ENCODE results near the gene CHCHD2.
A peak's percentile ranks its signal among the peaks of the same experiment; 100 is the strongest.
"Not testable (repeated sequence)": the region's sequence is repeated elsewhere in the genome, so short reads cannot be mapped to it uniquely, and the experiment has no call there.

Gene CHCHD2

GRCh38 chr7:56098187-56099008, 7.9 kb downstream of the CHCHD2 start:
- ATAC-seq (replicated peaks); H3K27me3 Mint-ChIP-seq; DNase-seq; H3K9me3 Mint-ChIP-seq; H3K27ac Mint-ChIP-seq; H3K4me3 Mint-ChIP-seq; H3K4me1 Mint-ChIP-seq: not testable (repeated sequence)
- peaks cover 15 to 32% of the 10 kb centered on the region in 2 donors for H3K36me3 Mint-ChIP-seq

- no peaks in the 10 kb centered on the region for H3K9me3 Mint-ChIP-seq
- H3K4me3 Mint-ChIP-seq, result no peak overlapping the region
- H3K27me3 Mint-ChIP-seq, result no peaks in the 10 kb centered on the region
- ATAC-seq (replicated peaks) (no peak), DNase-seq (no peak)
- H3K4me1 Mint-ChIP-seq, result peaks cover 4 to 8% of the 10 kb centered on the region in 2 donors
- no peak overlapping the region for H3K27ac Mint-ChIP-seq
- peaks cover 15 to 30% of the 10 kb centered on the region in 2 donors for H3K36me3 Mint-ChIP-seq
These were observed 8.6 kb downstream of the CHCHD2 start for GRCh38 chr7:56097700-56098099.

GRCh38 chr7:56092789-56093531, 13.3 kb downstream of the CHCHD2 start, which contains the start of gene PHKG1:
PHKG1 (minus strand) TSS chr7:56092952; CDS start chr7:56088941, 4,011 bp downstream.
- Mint-ChIP-seq H3K4me3 (no peak within 1 kb of the TSS), H3K27ac (peak within 1 kb of the TSS; percentile 54), H3K9me3 (no peaks in the 10 kb centered on the region), H3K27me3 (no peaks in the 10 kb centered on the region), H3K4me1 (peaks cover 0 to 5% of the 10 kb centered on the region in 2 donors), H3K36me3 (peaks cover 14 to 29% of the 10 kb centered on the region in 2 donors)
- no peak for DNase-seq
- peak in 1 of 2 donors; percentile 27 for ATAC-seq (replicated peaks)

DNA sequence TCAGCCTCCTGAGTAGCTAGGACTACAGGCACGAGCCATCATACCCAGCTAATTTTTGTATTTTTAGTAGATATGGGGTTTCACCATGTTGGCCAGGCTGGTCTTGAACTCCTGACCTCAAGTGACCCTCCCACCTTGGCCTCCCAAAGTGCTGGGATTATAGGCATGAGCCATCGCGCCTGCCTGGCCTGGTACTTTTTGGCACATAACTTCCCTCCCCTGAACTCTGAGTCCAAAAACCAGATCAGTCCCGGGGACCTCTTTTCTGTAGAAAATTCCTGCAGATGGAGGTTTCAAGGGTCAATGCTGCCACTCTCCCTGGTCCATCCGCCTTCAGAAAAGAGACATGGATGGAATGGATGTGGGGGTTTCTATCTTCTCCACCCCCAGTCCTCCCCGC, 13.9 kb downstream of the CHCHD2 start:
- not testable (repeated sequence) for H3K27me3 Mint-ChIP-seq; H3K27ac Mint-ChIP-seq; H3K4me1 Mint-ChIP-seq; DNase-seq; ATAC-seq (replicated peaks); H3K9me3 Mint-ChIP-seq; H3K4me3 Mint-ChIP-seq
- H3K36me3 Mint-ChIP-seq, result peaks cover 14 to 29% of the 10 kb centered on the region in 2 donors

- DNase-seq (no peak), ATAC-seq (replicated peaks) (no peak)
- Mint-ChIP-seq H3K4me1 (peaks cover 0 to 5% of the 10 kb centered on the region in 2 donors), H3K4me3 (no peak overlapping the region), H3K27ac (peak overlapping the region; percentile 54), H3K27me3 (no peaks in the 10 kb centered on the region), H3K9me3 (no peaks in the 10 kb centered on the region), H3K36me3 (peaks cover 14 to 29% of the 10 kb centered on the region in 2 donors)
These were observed 14.7 kb downstream of the CHCHD2 start for GRCh38 chr7:56091591-56091990.

DNA sequence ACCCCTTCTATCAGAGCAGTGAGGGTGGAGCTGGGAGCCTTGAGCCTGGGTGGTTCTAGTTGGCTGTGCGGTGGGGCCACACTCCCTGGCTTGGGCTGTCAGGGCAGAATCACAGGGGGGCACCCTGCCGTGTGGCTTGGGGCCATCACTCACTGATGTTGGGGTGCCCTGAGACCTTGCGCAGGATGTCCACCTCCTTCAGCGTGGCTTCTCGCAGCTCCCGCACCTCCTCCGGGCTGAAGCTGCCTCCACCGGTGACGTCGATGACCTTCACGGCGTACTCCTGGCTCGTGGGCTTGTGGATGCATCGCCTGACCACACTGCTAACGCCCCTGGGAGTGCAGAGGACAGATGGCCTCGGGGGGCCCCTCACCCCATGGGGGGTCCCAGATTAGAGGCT, 18.8 kb downstream of the CHCHD2 start:
- H3K27ac Mint-ChIP-seq, result no peak overlapping the region
- no peak for ATAC-seq (replicated peaks)
- H3K4me3 Mint-ChIP-seq, result no peak overlapping the region
- H3K4me1 Mint-ChIP-seq, result peaks cover 0 to 3% of the 10 kb centered on the region in 2 donors
- H3K27me3 Mint-ChIP-seq, result no peaks in the 10 kb centered on the region
- peaks cover 19 to 43% of the 10 kb centered on the region in 2 donors for H3K36me3 Mint-ChIP-seq
- no peak for DNase-seq
- H3K9me3 Mint-ChIP-seq, result no peaks in the 10 kb centered on the region

GRCh38 chr7:56086761-56087160, 19.5 kb downstream of the CHCHD2 start:
- Mint-ChIP-seq H3K4me1 (peaks cover 0 to 3% of the 10 kb centered on the region in 2 donors), H3K4me3 (no peak overlapping the region), H3K36me3 (peaks cover 26 to 46% of the 10 kb centered on the region in 2 donors)

GRCh38 chr7:56083150-56083785, 23.0 kb downstream of the CHCHD2 start:
- H3K27me3 Mint-ChIP-seq, result no peaks in the 10 kb centered on the region
- DNase-seq (no peak), ATAC-seq (replicated peaks) (peak; percentile 16 to 43)
- H3K27ac Mint-ChIP-seq, result peak overlapping the region; percentile 33
- peaks cover 43 to 54% of the 10 kb centered on the region in 2 donors for H3K36me3 Mint-ChIP-seq
- no peaks in the 10 kb centered on the region for H3K9me3 Mint-ChIP-seq
- H3K4me1 Mint-ChIP-seq, result peaks cover 0 to 5% of the 10 kb centered on the region in 2 donors
- no peak overlapping the region for H3K4me3 Mint-ChIP-seq

More at GRCh38 chr7:56086761-56087160, 19.5 kb downstream of the CHCHD2 start:
- H3K9me3 Mint-ChIP-seq, result no peaks in the 10 kb centered on the region
- DNase-seq (no peak), ATAC-seq (replicated peaks) (no peak)
- H3K27me3 Mint-ChIP-seq, result no peaks in the 10 kb centered on the region
- no peak overlapping the region for H3K27ac Mint-ChIP-seq

DNA sequence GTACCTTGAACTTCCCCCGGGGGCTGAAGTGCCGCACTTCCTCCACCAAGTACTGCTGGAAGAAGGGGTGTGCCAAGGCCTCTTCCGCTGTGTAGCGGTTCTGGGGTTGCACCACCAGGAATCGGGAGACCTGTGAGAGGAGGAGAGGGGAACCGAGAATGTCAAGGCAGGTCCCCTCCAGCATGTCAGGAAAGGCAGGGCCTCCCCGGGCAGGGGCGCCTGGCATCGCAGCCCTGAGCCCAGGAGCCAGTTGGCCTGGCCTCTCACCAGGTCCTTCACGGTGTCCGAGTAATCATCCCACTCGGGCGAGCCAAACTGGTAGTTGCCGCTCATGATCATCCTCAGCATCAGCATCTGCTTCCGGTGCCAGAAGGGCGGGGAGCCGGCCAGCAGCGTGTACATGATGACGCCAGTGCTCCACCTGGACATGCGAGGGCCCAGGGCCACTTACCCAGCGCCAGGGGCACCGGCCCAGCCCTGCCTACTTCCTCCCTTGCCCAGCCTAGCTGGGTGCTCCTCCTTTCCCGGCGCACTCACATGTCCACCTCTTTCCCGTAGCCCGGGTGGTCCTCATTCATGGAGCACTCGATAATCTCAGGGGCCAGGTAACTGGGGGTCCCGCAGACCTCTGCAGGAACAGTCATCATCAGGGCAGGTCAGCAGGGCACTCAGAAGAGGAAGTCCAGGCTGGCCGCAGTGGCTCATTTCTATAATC, 24.5 kb downstream of the CHCHD2 start:
- Mint-ChIP-seq H3K9me3 (no peaks in the 10 kb centered on the region), H3K27me3 (no peaks in the 10 kb centered on the region), H3K4me3 (no peak overlapping the region), H3K4me1 (peaks cover 0 to 5% of the 10 kb centered on the region in 2 donors), H3K27ac (peak overlapping the region; percentile 59), H3K36me3 (peaks cover 43 to 52% of the 10 kb centered on the region in 2 donors)
- DNase-seq (no peak), ATAC-seq (replicated peaks) (no peak)

GRCh38 chr7:56080726-56081435, 25.4 kb downstream of the CHCHD2 start:
- H3K27me3 Mint-ChIP-seq; DNase-seq; H3K9me3 Mint-ChIP-seq; H3K4me1 Mint-ChIP-seq; ATAC-seq (replicated peaks); H3K4me3 Mint-ChIP-seq: not testable (repeated sequence)
- peak overlapping the region; percentile 34 for H3K27ac Mint-ChIP-seq
- peaks cover 44 to 51% of the 10 kb centered on the region in 2 donors for H3K36me3 Mint-ChIP-seq

DNA sequence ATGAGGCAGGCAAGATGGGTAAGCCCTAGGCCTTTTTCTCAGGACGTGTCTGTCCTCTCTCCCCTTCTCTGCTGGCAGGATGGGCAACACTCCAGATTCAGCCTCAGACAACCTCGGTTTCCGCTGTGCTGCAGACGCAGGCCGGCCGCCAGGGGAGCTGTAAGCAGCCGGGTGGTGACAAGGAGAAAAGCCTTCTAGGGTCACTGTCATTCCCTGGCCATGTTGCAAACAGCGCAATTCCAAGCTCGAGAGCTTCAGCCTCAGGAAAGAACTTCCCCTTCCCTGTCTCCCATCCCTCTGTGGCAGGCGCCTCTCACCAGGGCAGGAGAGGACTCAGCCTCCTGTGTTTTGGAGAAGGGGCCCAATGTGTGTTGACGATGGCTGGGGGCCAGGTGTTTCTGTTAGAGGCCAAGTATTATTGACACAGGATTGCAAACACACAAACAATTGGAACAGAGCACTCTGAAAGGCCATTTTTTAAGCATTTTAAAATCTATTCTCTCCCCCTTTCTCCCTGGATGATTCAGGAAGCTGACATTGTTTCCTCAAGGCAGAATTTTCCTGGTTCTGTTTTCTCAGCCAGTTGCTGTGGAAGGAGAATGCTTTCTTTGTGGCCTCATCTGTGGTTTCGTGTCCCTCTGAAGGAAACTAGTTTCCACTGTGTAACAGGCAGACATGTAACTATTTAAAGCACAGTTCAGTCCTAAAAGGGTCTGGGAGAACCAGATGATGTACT, 26.7 kb downstream of the CHCHD2 start:
- DNase-seq, result no peak
- Mint-ChIP-seq H3K4me1 (peaks cover 0 to 5% of the 10 kb centered on the region in 2 donors), H3K4me3 (no peak overlapping the region), H3K27me3 (no peaks in the 10 kb centered on the region), H3K36me3 (peaks cover 43 to 50% of the 10 kb centered on the region in 2 donors), H3K27ac (peak overlapping the region; percentile 71), H3K9me3 (no peaks in the 10 kb centered on the region)
- no peak for ATAC-seq (replicated peaks)

DNA sequence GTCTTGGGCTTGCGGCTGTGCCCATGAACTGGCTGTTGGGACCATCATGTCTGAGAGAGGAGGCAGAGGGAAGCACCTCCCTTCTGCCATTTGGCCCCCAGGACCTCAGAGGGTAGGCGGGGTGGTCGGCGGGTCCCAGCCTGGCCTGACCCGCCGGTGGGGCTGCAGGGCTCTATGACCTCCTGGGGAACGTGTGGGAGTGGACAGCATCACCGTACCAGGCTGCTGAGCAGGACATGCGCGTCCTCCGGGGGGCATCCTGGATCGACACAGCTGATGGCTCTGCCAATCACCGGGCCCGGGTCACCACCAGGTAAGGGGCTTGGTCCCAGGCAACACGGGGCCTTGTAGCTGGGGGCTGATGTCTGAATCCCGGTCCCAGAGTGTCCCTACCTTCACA, 28.1 kb downstream of the CHCHD2 start:
- H3K4me3 Mint-ChIP-seq, result no peak overlapping the region
- H3K9me3 Mint-ChIP-seq, result no peaks in the 10 kb centered on the region
- no peaks in the 10 kb centered on the region for H3K27me3 Mint-ChIP-seq
- peaks cover 39 to 45% of the 10 kb centered on the region in 2 donors for H3K36me3 Mint-ChIP-seq
- peaks cover 2 to 10% of the 10 kb centered on the region in 2 donors for H3K4me1 Mint-ChIP-seq
- ATAC-seq (replicated peaks) (no peak), DNase-seq (no peak)
- H3K27ac Mint-ChIP-seq, result no peak overlapping the region

- ATAC-seq (replicated peaks), result no peak
These were observed 28.6 kb downstream of the CHCHD2 start for GRCh38 chr7:56077681-56078080.

More at GRCh38 chr7:56077681-56078080, 28.6 kb downstream of the CHCHD2 start:
- Mint-ChIP-seq H3K9me3 (no peaks in the 10 kb centered on the region), H3K36me3 (peaks cover 43 to 48% of the 10 kb centered on the region in 2 donors), H3K27me3 (no peaks in the 10 kb centered on the region), H3K4me1 (peaks cover 2 to 10% of the 10 kb centered on the region in 2 donors), H3K27ac (no peak overlapping the region), H3K4me3 (no peak overlapping the region)
- DNase-seq, result no peak

All from stimulated activated naive B cell treated with anti-CD40 and anti-IgM and Interleukin-4, amounts not matched to agents 10 μg/mL and 1 μg/mL and 100 μg/mL, for 72 hours (primary cell).